GM12801 (cell line): ENCODE results near the gene MAMDC2.

Experiments
- TF ChIP-seq, protein P1 (sequence below): IDR thresholded peaks from one replicate; pipeline ENCODE4 v1.5.1; 2011; ENCODE audit warnings: control low read depth; ENCODE audit not compliant: insufficient read length; ENCODE audit errors: extremely low read depth

Gene MAMDC2

DNA sequence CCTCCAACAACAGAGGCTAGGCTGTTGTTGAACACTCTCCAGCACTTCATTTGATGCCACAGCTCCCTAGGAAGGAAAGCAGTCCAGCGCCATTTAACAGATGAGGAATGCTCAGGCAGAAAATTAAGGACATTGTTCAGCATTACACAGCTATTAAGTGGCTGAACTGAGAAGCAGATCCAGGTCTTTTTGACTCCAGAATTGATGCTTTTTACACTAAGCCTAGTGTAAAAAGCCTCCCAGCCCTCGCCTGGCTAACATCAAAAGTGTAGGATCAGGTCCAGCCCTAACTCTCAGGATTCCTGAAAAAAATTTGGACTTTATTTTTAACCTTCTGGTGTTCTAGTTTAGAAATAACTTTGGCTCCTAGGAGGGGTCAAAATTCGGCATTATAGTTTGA is 108.7 kb downstream of the MAMDC2 start:
- TF ChIP-seq, protein P1, sequence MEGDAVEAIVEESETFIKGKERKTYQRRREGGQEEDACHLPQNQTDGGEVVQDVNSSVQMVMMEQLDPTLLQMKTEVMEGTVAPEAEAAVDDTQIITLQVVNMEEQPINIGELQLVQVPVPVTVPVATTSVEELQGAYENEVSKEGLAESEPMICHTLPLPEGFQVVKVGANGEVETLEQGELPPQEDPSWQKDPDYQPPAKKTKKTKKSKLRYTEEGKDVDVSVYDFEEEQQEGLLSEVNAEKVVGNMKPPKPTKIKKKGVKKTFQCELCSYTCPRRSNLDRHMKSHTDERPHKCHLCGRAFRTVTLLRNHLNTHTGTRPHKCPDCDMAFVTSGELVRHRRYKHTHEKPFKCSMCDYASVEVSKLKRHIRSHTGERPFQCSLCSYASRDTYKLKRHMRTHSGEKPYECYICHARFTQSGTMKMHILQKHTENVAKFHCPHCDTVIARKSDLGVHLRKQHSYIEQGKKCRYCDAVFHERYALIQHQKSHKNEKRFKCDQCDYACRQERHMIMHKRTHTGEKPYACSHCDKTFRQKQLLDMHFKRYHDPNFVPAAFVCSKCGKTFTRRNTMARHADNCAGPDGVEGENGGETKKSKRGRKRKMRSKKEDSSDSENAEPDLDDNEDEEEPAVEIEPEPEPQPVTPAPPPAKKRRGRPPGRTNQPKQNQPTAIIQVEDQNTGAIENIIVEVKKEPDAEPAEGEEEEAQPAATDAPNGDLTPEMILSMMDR = no peak

DNA sequence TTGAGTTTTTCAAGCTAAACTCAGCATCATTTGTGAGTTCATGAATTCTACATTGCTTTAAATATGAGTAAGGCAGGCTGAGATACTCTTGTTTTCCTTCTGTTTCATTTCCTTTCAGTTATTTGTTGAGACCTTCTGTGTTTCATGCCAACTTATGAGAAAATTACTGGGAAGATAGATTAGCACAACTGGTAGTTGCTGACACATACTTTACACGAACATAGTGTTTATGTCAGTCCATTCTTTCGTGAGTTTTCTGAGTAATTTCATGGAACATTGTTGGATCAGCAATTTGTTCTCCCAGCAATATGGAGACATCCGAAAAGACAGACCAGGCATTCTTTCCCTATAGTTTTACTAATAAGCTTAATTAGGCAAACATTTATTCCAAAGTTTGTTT is 113.1 kb downstream of the MAMDC2 start:
- TF ChIP-seq, protein P1 = no peak

DNA sequence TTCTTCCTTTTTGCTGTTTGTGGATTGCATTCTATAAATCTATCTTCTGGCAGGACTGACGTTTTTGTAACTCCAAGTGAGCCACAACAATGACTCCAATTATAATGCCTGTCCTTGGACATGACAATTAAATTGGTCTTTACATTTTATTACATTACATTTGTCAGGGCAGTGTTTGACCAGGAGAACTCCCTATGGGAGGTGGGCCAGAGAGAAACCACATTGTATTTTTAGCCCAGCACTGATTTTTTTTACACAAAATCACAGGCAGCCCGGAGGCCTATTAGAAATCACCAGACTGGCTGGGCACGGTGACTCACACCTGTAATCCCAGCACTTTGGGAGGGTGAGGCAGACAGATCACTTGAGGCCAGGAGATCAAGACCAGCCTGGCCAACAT is 116.0 kb downstream of the MAMDC2 start:
- TF ChIP-seq, protein P1 = no peak

DNA sequence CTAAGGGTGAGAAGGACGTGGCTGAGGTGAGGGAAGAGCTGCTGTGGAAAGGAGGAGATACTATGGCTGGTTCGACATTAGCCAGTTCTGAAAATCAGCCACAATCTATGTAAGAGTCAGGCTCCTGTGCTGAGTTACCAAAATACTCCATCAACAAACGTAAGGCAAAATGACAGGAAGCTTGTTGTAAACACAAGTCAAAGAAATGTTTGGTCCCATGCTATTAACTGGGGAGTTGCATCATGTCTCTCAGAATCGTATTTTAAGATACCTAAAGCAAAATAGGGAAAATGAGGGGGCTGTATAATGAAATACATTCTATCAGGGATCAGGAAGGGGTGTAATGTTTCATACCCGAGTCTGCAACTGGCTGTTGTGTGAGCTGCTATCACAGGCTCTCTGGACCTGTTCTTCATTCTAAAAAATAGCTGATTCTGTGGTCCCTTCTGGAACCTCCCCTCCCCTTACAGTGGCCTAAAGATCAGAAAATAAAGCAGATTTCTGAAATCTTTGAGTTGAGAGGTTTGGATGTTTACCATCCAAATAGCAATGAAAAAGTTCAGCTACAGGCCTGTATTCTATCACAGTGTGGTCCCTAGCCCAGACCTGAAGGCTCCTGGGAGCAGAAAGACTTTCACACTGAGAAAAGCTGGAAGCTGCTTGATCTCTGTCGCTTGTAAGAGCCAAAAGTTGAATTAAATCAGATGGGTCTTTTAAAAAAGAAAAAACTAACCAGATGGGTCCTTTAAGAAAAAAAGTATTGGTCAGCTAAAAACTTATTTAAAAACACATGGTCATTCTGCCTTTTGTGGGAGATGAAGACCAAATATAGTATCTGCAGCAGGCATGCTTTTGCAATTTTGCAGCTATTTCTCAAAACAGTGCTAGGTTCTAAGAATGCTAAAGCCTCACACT is 117.3 kb downstream of the MAMDC2 start:
- TF ChIP-seq, protein P1 = no peak

DNA sequence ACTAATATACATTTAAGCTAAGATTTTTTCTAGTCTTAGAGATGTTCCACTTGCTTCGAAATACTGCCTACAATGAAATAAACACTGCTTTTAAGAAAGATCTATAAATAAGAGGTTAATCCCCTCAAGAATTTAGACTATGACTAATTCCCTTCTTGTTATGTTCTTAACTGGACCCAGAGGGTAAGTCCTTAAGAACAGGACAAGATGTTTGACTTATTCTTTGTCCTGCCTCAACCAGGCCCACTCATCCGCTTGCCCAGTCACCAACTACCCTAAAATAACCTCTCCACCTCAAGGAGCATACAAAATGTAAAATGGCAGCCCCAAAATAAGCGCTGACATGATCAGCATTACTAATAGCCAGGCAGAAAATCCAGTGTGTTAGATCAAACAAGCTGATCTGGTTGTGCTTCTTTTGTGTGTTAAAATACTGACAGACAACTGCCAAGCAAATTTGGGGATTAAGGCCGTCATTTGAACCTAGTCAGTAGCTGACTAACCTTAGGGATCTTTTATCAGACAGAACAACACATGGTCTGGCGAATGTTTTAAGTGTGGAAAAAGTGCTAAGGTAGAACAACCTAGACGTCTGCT is 121.5 kb downstream of the MAMDC2 start:
- TF ChIP-seq, protein P1 = no peak

DNA sequence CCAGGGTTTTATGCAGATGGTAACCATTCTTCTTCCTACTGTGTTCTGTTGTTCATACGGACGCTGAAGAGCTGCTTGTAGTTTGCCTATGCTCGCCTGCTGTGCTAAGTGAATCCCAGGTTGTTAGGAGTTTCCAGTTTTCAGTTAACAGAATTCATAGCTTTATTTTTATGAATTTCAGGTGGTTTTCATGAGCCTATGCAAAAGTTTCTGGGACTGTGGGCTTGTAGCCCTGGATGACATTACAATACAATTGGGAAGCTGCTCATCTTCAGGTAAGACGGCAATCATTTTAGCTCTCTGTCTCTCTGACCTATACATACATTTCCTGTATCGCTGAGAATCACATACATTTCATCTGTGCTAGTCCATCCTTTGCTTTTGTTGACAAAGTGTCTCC is 124.9 kb downstream of the MAMDC2 start:
- TF ChIP-seq, protein P1 = no peak

DNA sequence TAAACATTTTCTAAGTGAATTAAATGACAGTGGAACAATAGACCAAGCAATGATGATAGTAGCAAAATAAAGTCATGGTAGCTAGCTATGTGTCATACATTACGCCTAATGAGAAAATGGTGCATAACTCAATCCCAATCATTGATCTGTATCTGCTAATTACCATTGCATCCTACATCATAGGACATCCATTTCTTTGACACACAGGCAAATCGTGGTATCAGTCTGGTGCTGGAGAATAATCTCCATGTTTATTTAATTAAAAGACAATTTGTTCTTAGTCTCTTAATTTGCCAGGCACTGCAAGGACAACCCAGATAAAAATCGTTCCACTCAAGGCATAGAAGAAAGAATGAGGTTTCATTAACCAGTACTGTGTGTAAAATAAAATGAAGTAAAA is 125.6 kb downstream of the MAMDC2 start:
- TF ChIP-seq, protein P1 = no peak
